Thymus (tissue), 11 donors: Measurements from ENCODE around the gene NSMCE4A. TPM values are rescaled to one million over a fixed set of nuclear protein-coding genes. Genes with fewer than 3 reads are reported as not detected.
A peak's percentile ranks its signal among the peaks of the same experiment; 100 is the strongest.
"Not testable (repeated sequence)": the region's sequence is repeated elsewhere in the genome, so short reads cannot be mapped to it uniquely, and the experiment has no call there.

ENCODE experiments used
- DNase-seq, 9 donors: peaks; one replicate each; pipeline ENCODE4 v3.0.0-alpha.2; 2013; ENCODE audit warnings: low spot score in 9 of 9, low read depth in 6 of 9, missing footprints in 1 of 9
- H3K27ac ChIP-seq, 2 donors: one replicate each; pipeline ENCODE4 v1.5.1; 2013; ENCODE audit warnings: control low read depth in 1 of 2, low read depth in 1 of 2, low read length in 1 of 2, mild to moderate bottlenecking in 1 of 2, moderate library complexity in 1 of 2
- H3K27me3 ChIP-seq, 2 donors: one replicate each; pipeline ENCODE4 v1.5.1; 2013; ENCODE audit warnings: low read length in 1 of 2; ENCODE audit not compliant: control insufficient read depth in 2 of 2, insufficient read depth in 1 of 2
- H3K36me3 ChIP-seq, 2 donors: one replicate each; pipeline ENCODE4 v1.5.1; 2013; ENCODE audit warnings: low read length in 1 of 2, mild to moderate bottlenecking in 1 of 2, moderate library complexity in 1 of 2; ENCODE audit not compliant: control insufficient read depth in 2 of 2, insufficient read depth in 2 of 2
- H3K4me1 ChIP-seq, 2 donors: one replicate each; pipeline ENCODE4 v1.5.1; 2013; ENCODE audit warnings: low read length in 2 of 2; ENCODE audit not compliant: control insufficient read depth in 2 of 2, insufficient read depth in 2 of 2
- H3K4me3 ChIP-seq, 2 donors: one replicate each; pipeline ENCODE4 v1.5.1; 2013; ENCODE audit warnings: low read length in 2 of 2, control low read depth in 1 of 2, mild to moderate bottlenecking in 1 of 2
- H3K9me3 ChIP-seq, 2 donors: one replicate each; pipeline ENCODE4 v1.5.1; 2013; ENCODE audit warnings: low read length in 1 of 2, mild to moderate bottlenecking in 1 of 2; ENCODE audit not compliant: control insufficient read depth in 2 of 2, insufficient read depth in 1 of 2
- WGBS: extraction: QIAGEN DNeasy Blood & Tissue Kit; methylation state at CpG from one replicate; pipeline ENCODE4 v1.1.7; 2013; 5-methylcytosine and 5-hydroxymethylcytosine counted together
- polyA plus RNA-seq: library from polyadenylated mRNA; stranded (reverse); fragments of 200-250 nt; gene quantifications from one replicate; pipeline ENCODE4 v1.2.3, GENCODE V29; 2013
- total RNA-seq: library from RNA; stranded (reverse); fragments of 120-200 nt; gene quantifications from one replicate; pipeline ENCODE4 v1.2.4, GENCODE V29; 2013
- donor health status: healthy.

The NSMCE4A gene
- total and polyA plus RNA-seq, 2 donors, result 81.5 to 131 TPM

GRCh38 chr10:121935702-121936101 is 39.3 kb downstream of the NSMCE4A start:
- 86% methylated on average over 7 of the region's 7 CpGs for WGBS
- Histone ChIP-seq H3K4me1 (no peaks in the 10 kb centered on the region), H3K27ac (no peak overlapping the region), H3K36me3 (no peaks in the 10 kb centered on the region), H3K4me3 (no peak overlapping the region), H3K27me3 (no peaks in the 10 kb centered on the region), H3K9me3 (no peaks in the 10 kb centered on the region)
- DNase-seq, result no peak

GRCh38 chr10:121930268-121931085 is 44.5 kb downstream of the NSMCE4A start:
- DNase-seq, H3K27me3 ChIP-seq, H3K36me3 ChIP-seq, H3K4me1 ChIP-seq, H3K9me3 ChIP-seq, H3K4me3 ChIP-seq: not testable (repeated sequence)
- H3K27ac ChIP-seq, result peak overlapping the region; percentile 17 to 60
- 96% methylated on average over 11 of the region's 11 CpGs for WGBS

GRCh38 chr10:121929585-121930267 is 45.3 kb downstream of the NSMCE4A start:
- H3K9me3 ChIP-seq, DNase-seq, H3K27ac ChIP-seq, H3K36me3 ChIP-seq, H3K4me3 ChIP-seq, H3K27me3 ChIP-seq, H3K4me1 ChIP-seq: not testable (repeated sequence)
- 96% methylated on average over 14 of the region's 14 CpGs for WGBS

- Histone ChIP-seq H3K4me3 (peak overlapping the region; percentile 98 to 99), H3K4me1 (peaks cover 0 to 5% of the 10 kb centered on the region in 2 donors), H3K9me3 (no peaks in the 10 kb centered on the region), H3K27me3 (no peaks in the 10 kb centered on the region), H3K36me3 (no peaks in the 10 kb centered on the region), H3K27ac (peak overlapping the region; percentile 88 to 95)
- DNase-seq, result peak in 3 of 9 donors; percentile 6 to 42 (median 7)
- 1% methylated on average over 20 of the region's 20 CpGs for WGBS
Measured at GRCh38 chr10:121928528-121928884, 46.5 kb downstream of the NSMCE4A start.

GRCh38 chr10:121927841-121928527 is 47.0 kb downstream of the NSMCE4A start, which contains the start of gene ATE1:
ATE1 (minus strand) TSS chr10:121928031; CDS start chr10:121927949, 82 bp downstream.
- H3K27me3 ChIP-seq, result no peaks in the 10 kb centered on the region
- peak within 1 kb of the TSS; percentile 88 to 95 for H3K27ac ChIP-seq
- H3K4me3 ChIP-seq, result peak within 1 kb of the TSS; percentile 98 to 99
- DNase-seq, result peak; percentile 54 to 92 (median 81)
- under 1% methylated on average over 87 of the region's 87 CpGs for WGBS
- H3K9me3 ChIP-seq, result no peaks in the 10 kb centered on the region
- H3K4me1 ChIP-seq, result peaks cover 0 to 5% of the 10 kb centered on the region in 2 donors
- peaks cover 4% of the 10 kb centered on the region in 2 donors for H3K36me3 ChIP-seq

DNA sequence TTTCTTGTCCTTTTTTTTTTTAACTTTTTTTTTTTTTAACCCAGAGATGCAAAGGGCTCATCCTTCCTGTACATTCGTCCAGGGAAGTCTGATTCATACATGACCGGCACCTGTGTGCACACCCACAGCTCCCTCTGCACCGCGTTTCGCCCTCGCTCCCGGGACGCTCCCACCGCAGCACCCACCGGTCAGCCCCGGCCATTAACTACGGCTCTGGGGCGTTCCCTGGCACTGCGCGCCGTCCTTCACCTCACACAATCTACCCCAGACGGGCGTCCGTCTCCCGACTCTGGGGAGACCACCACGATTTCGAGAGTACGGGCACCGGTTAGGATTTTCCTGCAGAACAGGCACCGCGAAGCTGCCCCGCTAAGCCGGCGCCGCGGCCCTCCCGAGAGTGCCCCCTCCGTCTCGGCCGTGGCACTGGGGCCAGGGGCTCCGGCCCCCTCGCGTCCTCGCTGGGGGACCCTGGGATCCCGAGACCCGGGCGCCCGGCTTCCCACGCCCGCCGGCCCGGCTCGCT is 47.6 kb downstream of the NSMCE4A start:
- H3K4me1 ChIP-seq, result peaks cover 0 to 5% of the 10 kb centered on the region in 2 donors

DNA sequence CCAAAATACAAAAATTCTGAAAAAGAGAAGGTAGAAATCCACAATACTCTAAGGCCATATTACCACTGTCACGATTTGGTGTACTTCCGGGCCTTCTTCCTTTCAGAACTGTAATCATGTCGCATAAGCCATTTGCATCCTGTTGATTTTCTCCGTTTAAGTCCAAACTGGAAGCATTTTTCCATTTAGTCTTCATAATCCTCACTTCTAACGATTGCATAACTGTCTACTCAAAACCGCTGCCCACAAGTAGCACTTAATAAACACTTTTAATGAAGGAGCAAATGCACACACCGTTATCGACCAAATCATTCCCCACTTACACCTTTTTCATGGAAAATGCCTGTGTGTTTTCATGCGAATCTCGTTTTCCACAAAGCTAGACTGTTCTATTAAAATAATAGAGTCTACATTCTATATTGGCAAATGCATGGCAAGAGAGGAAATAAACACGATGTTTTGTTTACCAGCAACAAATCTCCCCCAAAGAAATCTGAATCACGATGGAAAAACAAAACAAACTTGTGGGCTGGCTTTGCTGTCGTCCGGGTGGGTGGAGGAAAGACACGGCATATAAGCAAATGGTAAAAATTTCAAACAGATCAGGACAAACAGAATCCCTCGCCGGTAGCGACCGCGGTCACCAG is 48.2 kb downstream of the NSMCE4A start:
- Histone ChIP-seq H3K36me3 (peaks cover 9 to 11% of the 10 kb centered on the region in 2 donors), H3K9me3 (no peaks in the 10 kb centered on the region), H3K27me3 (no peaks in the 10 kb centered on the region), H3K4me1 (peaks cover 0 to 5% of the 10 kb centered on the region in 2 donors), H3K4me3 (peak overlapping the region; percentile 98 to 99), H3K27ac (peak overlapping the region; percentile 33 to 74)
- peak; percentile 9 to 58 (median 28) for DNase-seq
- 1% methylated on average over 20 of the region's 20 CpGs for WGBS

More for the DNA sequence above, 47.6 kb downstream of the NSMCE4A start:
- DNase-seq, result peak in 5 of 9 donors; percentile 12 to 56 (median 40)
- Histone ChIP-seq H3K9me3 (no peaks in the 10 kb centered on the region), H3K27me3 (no peaks in the 10 kb centered on the region), H3K4me3 (peak overlapping the region; percentile 98 to 99), H3K36me3 (peaks cover 9% of the 10 kb centered on the region in 2 donors), H3K27ac (peak overlapping the region; percentile 74 to 95)
- under 1% methylated on average over 48 of the region's 48 CpGs for WGBS

- no peaks in the 10 kb centered on the region for H3K9me3 ChIP-seq
- peaks cover 12 to 18% of the 10 kb centered on the region in 2 donors for H3K36me3 ChIP-seq
- WGBS, result 95% methylated on average over 4 of the region's 4 CpGs
- H3K4me3 ChIP-seq, result no peak overlapping the region
- no peaks in the 10 kb centered on the region for H3K27me3 ChIP-seq
- no peak for DNase-seq
- H3K27ac ChIP-seq, result no peak overlapping the region
- H3K4me1 ChIP-seq, result peaks cover 0 to 5% of the 10 kb centered on the region in 2 donors
Measured at GRCh38 chr10:121926157-121926556, 48.9 kb downstream of the NSMCE4A start.
